GM12873 (cell line): ENCODE data around the gene MRPL22.

ENCODE experiments used
- CTCF ChIP-seq: IDR thresholded peaks from 2 replicates; pipeline ENCODE4 v1.5.1; 2012; ENCODE audit warnings: low read depth, mild to moderate bottlenecking, moderate library complexity, low read length, control low read depth; ENCODE audit not compliant: insufficient read depth; ENCODE audit errors: missing control alignments

Gene MRPL22

GRCh38 chr5:154933537-154933936 is 7.3 kb upstream of the MRPL22 start:
- no peak for TF ChIP-seq CTCF

- no peak for TF ChIP-seq CTCF
These were observed 6.0 kb upstream of the MRPL22 start for GRCh38 chr5:154934881-154935280.

- TF ChIP-seq CTCF: no peak
These were observed 3.6 kb upstream of the MRPL22 start for GRCh38 chr5:154937186-154937717.

GRCh38 chr5:154937718-154938466 is 3.0 kb upstream of the MRPL22 start, which contains the start of gene GEMIN5:
TSS of gene GEMIN5 (minus strand) at chr5:154938211. CDS start at chr5:154938133, 78 bp downstream.
- no peak for TF ChIP-seq CTCF

- no peak for TF ChIP-seq CTCF
These were observed 500 bp upstream of the MRPL22 start for GRCh38 chr5:154940375-154940771.

- no peak for TF ChIP-seq CTCF
These were observed 2.7 kb downstream of the MRPL22 start for GRCh38 chr5:154943527-154943926.

- TF ChIP-seq CTCF: no peak
These were observed 3.8 kb downstream of the MRPL22 start for GRCh38 chr5:154944716-154945115.
